HepG2 (cell line): ENCODE data around the gene SDK1. TPM values are rescaled to one million over a fixed set of nuclear protein-coding genes. Genes with fewer than 3 reads are reported as not detected.
A peak's percentile ranks its signal among the peaks of the same experiment; 100 is the strongest.

Experiments used
- CEBPB ChIP-seq: IDR thresholded peaks from 2 replicates; pipeline ENCODE4 v1.6.1; 2011; ENCODE audit warnings: low read depth, low read length, improper control_type of control experiment, borderline replicate concordance
- CEBPZ ChIP-seq: IDR thresholded peaks from 2 replicates; pipeline ENCODE4 v1.6.1; 2012; ENCODE audit warnings: low read length, improper control_type of control experiment
- CSRNP1 ChIP-seq: sonication (generic); formaldehyde crosslinking; IDR thresholded peaks from 2 replicates; pipeline ENCODE4 v1.8.1; 2023; ENCODE audit warnings: mild to moderate bottlenecking, missing genetic modification reagents
- FOSL2 ChIP-seq: sonication (generic); formaldehyde crosslinking; IDR thresholded peaks from 2 replicates; pipeline ENCODE4 v1.4.0; 2020; ENCODE audit warnings: missing genetic modification reagents
- HOXA5 ChIP-seq: sonication (generic); formaldehyde crosslinking; IDR thresholded peaks from 2 replicates; pipeline ENCODE4 v1.4.0; 2020; ENCODE audit warnings: missing genetic modification reagents
- MEIS1 ChIP-seq: sonication (generic); formaldehyde crosslinking; IDR thresholded peaks from 2 replicates; pipeline ENCODE4 v1.9.0; 2021; ENCODE audit warnings: mild to moderate bottlenecking, missing genetic modification reagents, moderate library complexity, borderline replicate concordance
- MYNN ChIP-seq: sonication (generic); formaldehyde crosslinking; IDR thresholded peaks from 2 replicates; pipeline ENCODE4 v1.4.0; 2020; ENCODE audit warnings: mild to moderate bottlenecking, low read depth, missing genetic modification reagents
- NR2F1 ChIP-seq, 2 experiments: fragments of 450-650 bp in 1 of 2; formaldehyde crosslinking in 1 of 2; IDR thresholded peaks; 2 replicates each; pipeline versions ENCODE4 v1.5.0 to v1.6.1; 2016 to 2020; ENCODE audit warnings: mild to moderate bottlenecking in 1 of 2, missing compliant biosample characterization in 1 of 2, missing genetic modification reagents in 1 of 2, moderate library complexity in 1 of 2
- PHF20 ChIP-seq: sonication (generic); formaldehyde crosslinking; IDR thresholded peaks from 2 replicates; pipeline ENCODE4 v1.5.0; 2020; ENCODE audit warnings: mild to moderate bottlenecking, missing genetic modification reagents
- POLR2AphosphoS2 ChIP-seq: IDR thresholded peaks from 2 replicates; pipeline ENCODE4 v1.6.1; 2011; ENCODE audit warnings: low read depth, low read length, improper control_type of control experiment
- PRMT3 ChIP-seq: sonication (generic); formaldehyde crosslinking; IDR thresholded peaks from 2 replicates; pipeline ENCODE4 v1.8.1; 2022; ENCODE audit warnings: low read depth, mild to moderate bottlenecking, moderate library complexity, missing genetic modification reagents, borderline replicate concordance
- RXRB ChIP-seq: IDR thresholded peaks from 2 replicates; pipeline ENCODE4 v1.6.1; 2016; ENCODE audit warnings: borderline replicate concordance, missing genetic modification reagents, missing compliant biosample characterization
- SMAD9 ChIP-seq: sonication (generic); formaldehyde crosslinking; IDR thresholded peaks from 2 replicates; pipeline ENCODE4 v1.5.1; 2020; ENCODE audit warnings: mild to moderate bottlenecking, missing genetic modification reagents
- TFAP4 ChIP-seq: sonication (generic); IDR thresholded peaks from 2 replicates; pipeline ENCODE4 v1.6.1; 2016; ENCODE audit warnings: low read depth, borderline replicate concordance
- ZNF224 ChIP-seq: sonication (generic); formaldehyde crosslinking; IDR thresholded peaks from 2 replicates; pipeline ENCODE4 v1.5.0; 2020; ENCODE audit warnings: mild to moderate bottlenecking, missing genetic modification reagents
- ZNF451 ChIP-seq: sonication (generic); formaldehyde crosslinking; IDR thresholded peaks from 2 replicates; pipeline ENCODE4 v1.5.0; 2020; ENCODE audit warnings: mild to moderate bottlenecking, missing genetic modification reagents
- ZNF556 ChIP-seq: sonication (generic); formaldehyde crosslinking; IDR thresholded peaks from 2 replicates; pipeline ENCODE4 v1.4.0; 2020; ENCODE audit warnings: mild to moderate bottlenecking, missing genetic modification reagents, borderline replicate concordance
- ZNF562 ChIP-seq: sonication (generic); formaldehyde crosslinking; IDR thresholded peaks from 2 replicates; pipeline ENCODE4 v1.8.0; 2022; ENCODE audit warnings: missing genetic modification reagents, borderline replicate concordance
- ZNF615 ChIP-seq: sonication (generic); formaldehyde crosslinking; IDR thresholded peaks from 2 replicates; pipeline ENCODE4 v1.5.0; 2020; ENCODE audit warnings: mild to moderate bottlenecking, missing genetic modification reagents, borderline replicate concordance
- ZNF652 ChIP-seq: IDR thresholded peaks from 2 replicates; pipeline ENCODE4 v1.6.1; 2016; ENCODE audit warnings: low read depth, borderline replicate concordance
- ZNF674 ChIP-seq: sonication (generic); formaldehyde crosslinking; IDR thresholded peaks from 2 replicates; pipeline ENCODE4 v1.5.0; 2020; ENCODE audit warnings: low read depth, mild to moderate bottlenecking, missing genetic modification reagents
- ZNF687 ChIP-seq: sonication (generic); formaldehyde crosslinking; IDR thresholded peaks from 2 replicates; pipeline ENCODE4 v1.5.1; 2020; ENCODE audit warnings: mild to moderate bottlenecking, missing genetic modification reagents, moderate library complexity
- polyA plus RNA-seq, 8 experiments: library from polyadenylated mRNA; depleted of rRNA in 3 of 8; stranded (reverse) in 7 of 8; unstranded in 1 of 8; fragments of >200 nt; fragmentation: Illumina TruSeq in 4 of 8; extraction: Trizol in 4 of 8; gene quantifications; 2 replicates each; pipeline versions ENCODE4 v1.2.1 to v1.2.3, GENCODE V29; 2011 to 2016; ENCODE audit warnings: low read depth in 4 of 8, missing spikeins in 1 of 8, mixed read lengths in 1 of 8; ENCODE audit not compliant: insufficient read depth in 1 of 8
- total RNA-seq, 5 experiments: library from RNA; depleted of rRNA; stranded (reverse); fragments of >200 nt; fragmentation: Illumina TruSeq; extraction: Trizol; gene quantifications; 2 replicates each; pipeline ENCODE4 v1.2.3, GENCODE V29; 2016; ENCODE audit warnings: low read depth in 1 of 5

Gene SDK1
- total and polyA plus RNA-seq, 2 of the 13 experiments (the other 11 are each of a cell fraction or from before 2014, with no cell fraction given): 0.35 to 2.4 TPM

- TF ChIP-seq CEBPZ (no peak), HOXA5 (CRISPR knock-in tag) (no peak), PHF20 (CRISPR knock-in tag) (no peak), ZNF556 (CRISPR knock-in tag) (no peak), POLR2AphosphoS2 (no peak), NR2F1 (CRISPR knock-in tag; IDR thresholded peaks at IDR 0.05) (no peak), PRMT3 (CRISPR knock-in tag) (no peak), FOSL2 (CRISPR knock-in tag) (peak; percentile 24; the same call in 1 of the 2 replicates), MEIS1 (CRISPR knock-in tag) (no peak), MYNN (CRISPR knock-in tag) (no peak), RXRB (CRISPR knock-in tag) (no peak), ZNF615 (no peak), CSRNP1 (CRISPR knock-in tag) (no peak), SMAD9 (CRISPR knock-in tag) (no peak), CEBPB (no peak), TFAP4 (no peak), ZNF674 (no peak), ZNF451 (CRISPR knock-in tag) (no peak), ZNF687 (CRISPR knock-in tag) (peak; percentile 77), ZNF562 (CRISPR knock-in tag) (no peak), ZNF652 (no peak), ZNF224 (CRISPR knock-in tag) (no peak)
Observed at GRCh38 chr7:4134631-4135030, 833.6 kb downstream of the SDK1 start (continued).
